Loucy (cell line): ENCODE measurements around the gene FRG2B.

Source experiments
- EZH2phosphoT487 ChIP-seq: fragments of 200-600 bp; IDR thresholded peaks from 2 replicates; pipeline ENCODE4 v1.6.1; 2018; ENCODE audit warnings: antibody characterized with exemption, mild to moderate bottlenecking, moderate library complexity, borderline replicate concordance
- TF ChIP-seq, protein P1 (sequence below): fragments of 200-600 bp; sonication (generic); conservative IDR thresholded peaks from 2 replicates; pipeline ENCODE4 v1.5.1; 2014; ENCODE audit warnings: mild to moderate bottlenecking, antibody characterized with exemption, low read length

DNA sequence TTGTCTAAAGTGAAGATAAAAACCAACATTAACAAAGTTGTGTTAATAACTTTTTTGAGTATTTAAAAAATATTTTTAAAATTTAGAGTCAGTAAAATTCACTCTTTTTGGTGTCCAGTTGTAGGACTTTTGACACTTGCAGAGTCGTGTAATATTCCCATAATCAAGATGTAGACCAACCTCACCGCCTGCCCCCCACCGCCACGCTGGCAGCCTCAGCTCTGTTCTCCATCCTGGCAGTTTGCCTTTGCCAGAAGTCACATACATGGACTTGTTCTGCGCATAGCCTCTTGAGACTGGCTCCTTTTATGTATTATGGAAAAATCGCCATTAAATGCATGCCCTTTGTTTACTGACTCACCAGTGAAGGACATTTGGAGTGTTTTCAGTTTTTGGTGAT is 33.9 kb downstream of the FRG2B start:
- TF ChIP-seq, protein P1, sequence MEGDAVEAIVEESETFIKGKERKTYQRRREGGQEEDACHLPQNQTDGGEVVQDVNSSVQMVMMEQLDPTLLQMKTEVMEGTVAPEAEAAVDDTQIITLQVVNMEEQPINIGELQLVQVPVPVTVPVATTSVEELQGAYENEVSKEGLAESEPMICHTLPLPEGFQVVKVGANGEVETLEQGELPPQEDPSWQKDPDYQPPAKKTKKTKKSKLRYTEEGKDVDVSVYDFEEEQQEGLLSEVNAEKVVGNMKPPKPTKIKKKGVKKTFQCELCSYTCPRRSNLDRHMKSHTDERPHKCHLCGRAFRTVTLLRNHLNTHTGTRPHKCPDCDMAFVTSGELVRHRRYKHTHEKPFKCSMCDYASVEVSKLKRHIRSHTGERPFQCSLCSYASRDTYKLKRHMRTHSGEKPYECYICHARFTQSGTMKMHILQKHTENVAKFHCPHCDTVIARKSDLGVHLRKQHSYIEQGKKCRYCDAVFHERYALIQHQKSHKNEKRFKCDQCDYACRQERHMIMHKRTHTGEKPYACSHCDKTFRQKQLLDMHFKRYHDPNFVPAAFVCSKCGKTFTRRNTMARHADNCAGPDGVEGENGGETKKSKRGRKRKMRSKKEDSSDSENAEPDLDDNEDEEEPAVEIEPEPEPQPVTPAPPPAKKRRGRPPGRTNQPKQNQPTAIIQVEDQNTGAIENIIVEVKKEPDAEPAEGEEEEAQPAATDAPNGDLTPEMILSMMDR: no peak
- TF ChIP-seq EZH2phosphoT487: no peak
